H9 (cell line): ENCODE measurements around the gene TYMP. TPM values are rescaled to one million over a fixed set of nuclear protein-coding genes. Genes with fewer than 3 reads are reported as not detected.

Experiments
- DNase-seq: peaks from one replicate; pipeline ENCODE4 v3.0.0-alpha.2; 2017
- H2AFZ ChIP-seq: one replicate; pipeline ENCODE4 v1.6.1; 2013; ENCODE audit warnings: mild to moderate bottlenecking, low read length, control low read depth, moderate library complexity
- H2AK5ac ChIP-seq: 2 replicates; pipeline ENCODE4 v1.6.1; 2013; ENCODE audit warnings: low read length, control low read depth, mixed read lengths; ENCODE audit not compliant: insufficient read length
- H2BK120ac ChIP-seq: one replicate; pipeline ENCODE4 v1.6.1; 2013; ENCODE audit warnings: low read depth, mild to moderate bottlenecking, low read length, control low read depth, inconsistent platforms; ENCODE audit not compliant: poor library complexity, severe bottlenecking
- H2BK12ac ChIP-seq: 2 replicates; pipeline ENCODE4 v1.6.1; 2013; ENCODE audit warnings: low read length, control low read depth, mixed read lengths, low read depth; ENCODE audit not compliant: insufficient read length
- H2BK15ac ChIP-seq: 2 replicates; pipeline ENCODE4 v1.6.1; 2013; ENCODE audit warnings: low read depth, low read length, control low read depth
- H2BK20ac ChIP-seq: one replicate; pipeline ENCODE4 v1.6.1; 2013; ENCODE audit warnings: low read depth, mild to moderate bottlenecking, low read length, control low read depth, inconsistent platforms; ENCODE audit not compliant: poor library complexity, severe bottlenecking
- H2BK5ac ChIP-seq: 2 replicates; pipeline ENCODE4 v1.6.1; 2013; ENCODE audit warnings: low read length, control low read depth, mixed read lengths; ENCODE audit not compliant: insufficient read length
- H3K14ac ChIP-seq: 2 replicates; pipeline ENCODE4 v1.6.1; 2013; ENCODE audit warnings: low read length, control low read depth; ENCODE audit not compliant: insufficient read depth
- H3K18ac ChIP-seq: 2 replicates; pipeline ENCODE4 v1.6.1; 2013; ENCODE audit warnings: low read depth, mild to moderate bottlenecking, mixed read lengths, low read length, control low read depth; ENCODE audit not compliant: insufficient read length
- H3K23ac ChIP-seq: 2 replicates; pipeline ENCODE4 v1.6.1; 2013; ENCODE audit warnings: low read length, control low read depth, mixed read lengths, low read depth; ENCODE audit not compliant: insufficient read length
- H3K23me2 ChIP-seq: 2 replicates; pipeline ENCODE4 v1.6.1; 2013; ENCODE audit warnings: low read depth, mild to moderate bottlenecking, mixed read lengths, low read length, control low read depth; ENCODE audit not compliant: insufficient read length, poor library complexity, severe bottlenecking
- H3K27ac ChIP-seq: 2 replicates; pipeline ENCODE4 v1.5.1; 2013; ENCODE audit warnings: low read length, control low read depth, mixed read lengths, low read depth; ENCODE audit not compliant: insufficient read length
- H3K27me3 ChIP-seq: 2 replicates; pipeline ENCODE4 v1.6.1; 2013; ENCODE audit warnings: low read length, control low read depth, inconsistent platforms; ENCODE audit not compliant: insufficient read depth
- H3K4ac ChIP-seq: 2 replicates; pipeline ENCODE4 v1.6.1; 2013; ENCODE audit warnings: low read depth, mild to moderate bottlenecking, control low read depth, inconsistent platforms, low read length, moderate library complexity
- H3K4me1 ChIP-seq: 2 replicates; pipeline ENCODE4 v1.6.1; 2013; ENCODE audit warnings: low read length, control low read depth, inconsistent platforms; ENCODE audit not compliant: insufficient read depth
- H3K4me2 ChIP-seq: 2 replicates; pipeline ENCODE4 v1.6.1; 2013; ENCODE audit warnings: low read length, control low read depth, mixed read lengths; ENCODE audit not compliant: insufficient read length, insufficient read depth
- H3K56ac ChIP-seq: 2 replicates; pipeline ENCODE4 v1.6.1; 2013; ENCODE audit warnings: low read depth, mild to moderate bottlenecking, mixed read lengths, low read length, control low read depth; ENCODE audit not compliant: insufficient read length
- H3K79me1 ChIP-seq: 2 replicates; pipeline ENCODE4 v1.6.1; 2013; ENCODE audit warnings: low read depth, mild to moderate bottlenecking, moderate library complexity, low read length, control low read depth, inconsistent platforms; ENCODE audit not compliant: insufficient read depth, poor library complexity, severe bottlenecking
- H3K79me2 ChIP-seq: 2 replicates; pipeline ENCODE4 v1.6.1; 2013; ENCODE audit warnings: low read length, control low read depth, inconsistent platforms; ENCODE audit not compliant: insufficient read depth
- H3K9ac ChIP-seq: 2 replicates; pipeline ENCODE4 v1.6.1; 2013; ENCODE audit warnings: low read length, control low read depth, mixed read lengths; ENCODE audit not compliant: insufficient read length; ENCODE audit errors: extremely low read depth
- H3K9me3 ChIP-seq: one replicate; pipeline ENCODE4 v1.6.1; 2013; ENCODE audit warnings: low read depth, low read length, inconsistent platforms; ENCODE audit not compliant: control insufficient read depth
- H3T11ph ChIP-seq: one replicate; pipeline ENCODE4 v1.6.1; 2013; ENCODE audit warnings: mild to moderate bottlenecking, low read length, control low read depth, inconsistent platforms
- H4K20me1 ChIP-seq: one replicate; pipeline ENCODE4 v1.6.1; 2013; ENCODE audit not compliant: control insufficient read depth, insufficient read length, insufficient read depth
- H4K5ac ChIP-seq: 2 replicates; pipeline ENCODE4 v1.6.1; 2013; ENCODE audit warnings: low read depth, mild to moderate bottlenecking, mixed read lengths, low read length, control low read depth; ENCODE audit not compliant: insufficient read length
- H4K8ac ChIP-seq: replicated peaks from 2 replicates; pipeline ENCODE4 v1.6.1; 2013; ENCODE audit warnings: low read length, control low read depth, mixed read lengths, low read depth; ENCODE audit not compliant: insufficient read length
- H4K91ac ChIP-seq: 2 replicates; pipeline ENCODE4 v1.6.1; 2013; ENCODE audit warnings: low read depth, mild to moderate bottlenecking, moderate library complexity, mixed read lengths, low read length, control low read depth; ENCODE audit not compliant: insufficient read length
- H3K27ac Mint-ChIP-seq, 3 experiments: 2 replicates in 2 of 3; 3 replicates in 1 of 3; pipeline ENCODE4 v1.8.0; 2020 to 2021; ENCODE audit warnings: mixed read lengths in 3 of 3, mild to moderate bottlenecking in 1 of 3, moderate library complexity in 1 of 3
- H3K27me3 Mint-ChIP-seq: 2 replicates; pipeline ENCODE4 v1.8.0; 2021; ENCODE audit warnings: low read depth, mild to moderate bottlenecking, moderate library complexity, mixed read lengths
- H3K36me3 Mint-ChIP-seq, 3 experiments: 2 replicates in 2 of 3; 3 replicates in 1 of 3; pipeline ENCODE4 v1.8.0; 2020 to 2021; ENCODE audit warnings: low read depth in 3 of 3, mixed read lengths in 3 of 3; ENCODE audit not compliant: insufficient read depth in 1 of 3
- H3K4me1 Mint-ChIP-seq, 2 experiments: 2 replicates each; pipeline ENCODE4 v1.8.0; 2020; ENCODE audit warnings: mixed read lengths in 2 of 2
- H3K4me3 Mint-ChIP-seq, 2 experiments: 2 replicates in 1 of 2; 3 replicates in 1 of 2; pipeline ENCODE4 v1.8.0; 2020 to 2021; ENCODE audit warnings: mild to moderate bottlenecking in 2 of 2, mixed read lengths in 2 of 2, moderate library complexity in 1 of 2
- H3K9me3 Mint-ChIP-seq, 2 experiments: 2 replicates in 1 of 2; 3 replicates in 1 of 2; pipeline ENCODE4 v1.8.0; 2020; ENCODE audit warnings: mild to moderate bottlenecking in 2 of 2, mixed read lengths in 2 of 2, moderate library complexity in 1 of 2
- CTCF ChIP-seq: fragments of 200-600 bp; sonication (generic); conservative IDR thresholded peaks from 3 replicates; pipeline ENCODE4 v1.8.0; 2021; ENCODE audit warnings: antibody characterized with exemption, mild to moderate bottlenecking
- WGBS: extraction: QIAGEN DNeasy Blood & Tissue Kit; methylation state at CpG from one replicate; pipeline ENCODE4 v1.1.7; 2013; ENCODE audit warnings: missing lambda C conversion rate, low lambda C conversion rate, mixed read lengths; ENCODE audit not compliant: insufficient read length; ENCODE audit errors: extremely low coverage; 5-methylcytosine and 5-hydroxymethylcytosine counted together
- total RNA-seq: library from RNA; stranded (reverse); gene quantifications from 2 replicates; pipeline ENCODE4 v1.2.1, GENCODE V29; 2021

The TYMP gene
- total RNA-seq, 1 experiment from 2014 or later: 1.0 TPM

GRCh38 chr22:50519151-50519550 is 10.7 kb downstream of the TYMP start:
- Mint-ChIP-seq H3K9me3 (no peaks in the 10 kb centered on the region), H3K36me3 (peaks cover 7 to 65% (median 46%) of the 10 kb centered on the region in 3 experiments), H3K27me3 (no peaks in the 10 kb centered on the region), H3K4me3 (no peak overlapping the region), H3K27ac (no peak overlapping the region), H3K4me1 (no peaks in the 10 kb centered on the region)
- Histone ChIP-seq H2BK15ac (no peak overlapping the region), H3K14ac (no peak overlapping the region), H4K8ac (no peak overlapping the region), H3K9me3 (no peaks in the 10 kb centered on the region), H2AFZ (no peak overlapping the region), H3K56ac (no peak overlapping the region), H3K27ac (no peak overlapping the region), H3K4ac (no peak overlapping the region), H3K23ac (no peak overlapping the region), H2BK12ac (no peak overlapping the region), H4K5ac (no peak overlapping the region), H2BK20ac (no peak overlapping the region), H3T11ph (no peak overlapping the region), H4K91ac (no peak overlapping the region), H3K4me2 (no peak overlapping the region), H3K79me1 (no peaks in the 10 kb centered on the region), H3K18ac (no peak overlapping the region), H3K23me2 (no peaks in the 10 kb centered on the region), H2BK5ac (no peak overlapping the region), H2BK120ac (no peak overlapping the region), H4K20me1 (peaks cover 3% of the 10 kb centered on the region), H2AK5ac (no peak overlapping the region), H3K9ac (no peak overlapping the region), H3K4me1 (no peaks in the 10 kb centered on the region), H3K27me3 (no peaks in the 10 kb centered on the region), H3K79me2 (0 out of 2 replicates have a peak, but pooled peaks cover 2% of the 10 kb centered on the region)
- no CpG with 5 or more reads among the region's 8 CpGs for WGBS
- TF ChIP-seq CTCF: no peak
- DNase-seq: no peak
